Transverse colon (tissue), 4 donors: ENCODE results near the gene CLCA4. TPM values are rescaled to one million over a fixed set of nuclear protein-coding genes. Genes with fewer than 3 reads are reported as not detected.

Experiments
- DNase-seq: peaks from one replicate; pipeline ENCODE4 v3.0.0-alpha.2; 2019
- H3K27ac ChIP-seq, 4 donors: fragments of 200-600 bp; sonication (generic); 2 replicates each; pipeline ENCODE4 v1.5.1; 2016 to 2018; ENCODE audit warnings: inconsistent platforms in 4 of 4
- H3K27me3 ChIP-seq: fragments of 200-600 bp; sonication (generic); 2 replicates; pipeline ENCODE4 v1.5.1; 2017; ENCODE audit warnings: inconsistent platforms
- H3K36me3 ChIP-seq, 4 donors: fragments of 200-600 bp; sonication (generic); 2 replicates each; pipeline ENCODE4 v1.5.1; 2017 to 2019; ENCODE audit warnings: inconsistent platforms in 4 of 4
- H3K4me1 ChIP-seq, 4 donors: fragments of 200-600 bp; sonication (generic); 2 replicates each; pipeline ENCODE4 v1.5.1; 2017 to 2020; ENCODE audit warnings: inconsistent platforms in 4 of 4
- H3K4me3 ChIP-seq, 4 donors: fragments of 200-600 bp; sonication (generic); 1 replicate in 1 of 4; 2 replicates in 3 of 4; pipeline versions ENCODE4 v1.5.1 to v1.6.1; 2017 to 2019; ENCODE audit warnings: inconsistent platforms in 4 of 4
- H3K9me3 ChIP-seq, 2 donors: fragments of 200-600 bp; sonication (generic); 2 replicates each; pipeline ENCODE4 v1.5.1; 2017 to 2019; ENCODE audit warnings: inconsistent platforms in 2 of 2
- EP300 ChIP-seq: sonication (generic); formaldehyde crosslinking; IDR thresholded peaks from one replicate; pipeline ENCODE4 v1.6.1; 2017; ENCODE audit warnings: antibody characterized with exemption, low read depth
- POLR2A ChIP-seq: fragments of 450-650 bp; IDR thresholded peaks from one replicate; pipeline ENCODE4 v1.6.1; 2016; ENCODE audit warnings: antibody characterized with exemption, mild to moderate bottlenecking, moderate library complexity
- POLR2AphosphoS5 ChIP-seq, 3 donors: sonication (generic); formaldehyde crosslinking; IDR thresholded peaks; one replicate each; pipeline ENCODE4 v1.6.1; 2016; ENCODE audit warnings: antibody characterized with exemption in 3 of 3
- WGBS, 2 donors: methylation state at CpG; one replicate each; pipeline ENCODE4 v1.1.5; 2018; ENCODE audit warnings: low coverage in 1 of 2; 5-methylcytosine and 5-hydroxymethylcytosine counted together
- in situ Hi-C, 4 donors: fragments of 200-750 bp; cut with MboI; loops; one replicate each; pipeline versions ENCODE4 v1.15.0 to v1.15.1; 2017; ENCODE audit warnings: low sequenced_read_pairs in 3 of 4, low pct_ligation_motif_present in 1 of 4, low pct_unique_long_range_greater_than_20kb in 1 of 4
- intact Hi-C: fragments of 100-400 bp; cut with DNase I; formaldehyde crosslinking; loops from one replicate; pipeline ENCODE4 v1.15.1; 2023; ENCODE audit warnings: low total_unique reads
- total RNA-seq, 4 donors: library from RNA; depleted of rRNA; stranded (reverse); fragments of >200 nt; gene quantifications; one replicate each; pipeline ENCODE4 v1.1.0, GENCODE V29; 2016
- TF ChIP-seq, protein P1 (sequence below), 5 experiments: fragments of 200-600 bp in 3 of 5; fragments of 450-650 bp in 2 of 5; sonication (generic) in 3 of 5; IDR thresholded peaks; 1 replicate in 2 of 5; 2 replicates in 3 of 5; pipeline ENCODE4 v1.5.1; 2016 to 2017; ENCODE audit warnings: antibody characterized with exemption in 5 of 5, inconsistent platforms in 3 of 5, mild to moderate bottlenecking in 2 of 5, moderate library complexity in 1 of 5

CLCA4 gene
- total RNA-seq, 4 donors from 2014 or later: 0.40 to 1,312 (median 849) TPM

DNA sequence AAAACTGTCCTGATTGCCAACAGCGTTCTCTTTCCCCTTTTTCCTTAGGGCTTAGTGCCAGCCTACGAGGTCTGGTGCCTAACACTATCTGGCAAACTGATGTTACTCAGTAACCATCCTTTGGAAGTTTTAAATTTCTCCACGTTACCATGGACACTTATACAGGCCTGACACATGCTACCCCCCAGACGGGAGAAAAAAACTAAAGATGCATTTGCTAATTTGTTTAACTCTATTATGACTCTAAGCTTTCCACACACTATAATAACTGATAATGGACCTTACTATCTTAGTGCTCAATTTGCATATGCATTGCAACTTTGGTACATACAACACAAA is 41.3 kb upstream of the CLCA4 start:
- in situ Hi-C loops: loop anchor here in 1 of 4 donors (10.0 kb wide), 1 partner anchor 121 kb away; no protein-coding TSS in a partner anchor
- WGBS, 2 donors: 38 to 52% methylated on average over 2 to 4 of the region's 4 CpGs

DNA sequence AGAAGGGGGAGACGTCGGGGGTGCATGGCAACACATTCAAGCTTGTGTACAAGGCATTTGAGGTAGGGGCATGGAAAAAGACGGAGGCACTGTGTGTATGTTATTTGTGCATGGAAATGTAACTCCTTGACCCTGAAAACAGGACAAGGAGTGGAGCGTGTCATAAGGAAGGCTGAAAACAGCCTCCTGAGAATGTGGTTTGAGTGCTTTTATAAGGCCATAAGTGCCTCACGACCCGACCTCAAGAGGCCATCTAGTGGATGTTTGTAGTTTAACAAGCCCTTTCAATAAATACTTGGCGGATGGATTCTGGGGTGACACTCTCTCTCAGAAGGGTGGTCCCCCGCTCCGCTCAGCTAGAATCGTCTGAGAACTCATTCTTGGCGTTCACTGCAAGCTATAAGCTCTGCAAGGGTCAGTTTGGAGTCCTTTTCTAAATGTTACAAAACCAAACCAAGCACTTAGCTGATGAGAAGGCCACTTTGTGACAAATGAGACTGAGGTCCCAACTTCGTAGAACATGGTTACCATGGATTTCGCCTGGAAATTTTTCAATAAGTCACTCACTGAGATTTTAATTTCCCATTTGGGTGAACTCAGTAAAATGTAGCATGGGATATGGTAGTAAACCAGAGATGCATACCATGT is 38.8 kb upstream of the CLCA4 start:
- 54 to 58% methylated on average over 8 to 13 of the region's 13 CpGs for WGBS, 2 donors
- H3K4me1 ChIP-seq: peaks cover 2 to 37% (median 14%) of the 10 kb centered on the region in 4 donors
- no peaks in the 10 kb centered on the region for H3K9me3 ChIP-seq
- no peaks in the 10 kb centered on the region for H3K27me3 ChIP-seq
- TF ChIP-seq, protein P1, sequence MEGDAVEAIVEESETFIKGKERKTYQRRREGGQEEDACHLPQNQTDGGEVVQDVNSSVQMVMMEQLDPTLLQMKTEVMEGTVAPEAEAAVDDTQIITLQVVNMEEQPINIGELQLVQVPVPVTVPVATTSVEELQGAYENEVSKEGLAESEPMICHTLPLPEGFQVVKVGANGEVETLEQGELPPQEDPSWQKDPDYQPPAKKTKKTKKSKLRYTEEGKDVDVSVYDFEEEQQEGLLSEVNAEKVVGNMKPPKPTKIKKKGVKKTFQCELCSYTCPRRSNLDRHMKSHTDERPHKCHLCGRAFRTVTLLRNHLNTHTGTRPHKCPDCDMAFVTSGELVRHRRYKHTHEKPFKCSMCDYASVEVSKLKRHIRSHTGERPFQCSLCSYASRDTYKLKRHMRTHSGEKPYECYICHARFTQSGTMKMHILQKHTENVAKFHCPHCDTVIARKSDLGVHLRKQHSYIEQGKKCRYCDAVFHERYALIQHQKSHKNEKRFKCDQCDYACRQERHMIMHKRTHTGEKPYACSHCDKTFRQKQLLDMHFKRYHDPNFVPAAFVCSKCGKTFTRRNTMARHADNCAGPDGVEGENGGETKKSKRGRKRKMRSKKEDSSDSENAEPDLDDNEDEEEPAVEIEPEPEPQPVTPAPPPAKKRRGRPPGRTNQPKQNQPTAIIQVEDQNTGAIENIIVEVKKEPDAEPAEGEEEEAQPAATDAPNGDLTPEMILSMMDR (IDR thresholded peaks at IDR 0.05): peak; percentile 50 to 65 (median 57)
- TF ChIP-seq POLR2A (no peak), POLR2AphosphoS5 (IDR thresholded peaks at IDR 0.05) (no peak), EP300 (no peak)
- H3K36me3 ChIP-seq: no peaks in the 10 kb centered on the region
- no peak overlapping the region for H3K4me3 ChIP-seq
- H3K27ac ChIP-seq: no peak overlapping the region
- intact Hi-C loops: loop anchor here (10.0 kb wide), 1 partner anchor 133 kb away; no protein-coding TSS in a partner anchor
- DNase-seq: no peak
- in situ Hi-C loops: loop anchor here in 1 of 4 donors (10.0 kb wide), 1 partner anchor 123 kb away; no protein-coding TSS in a partner anchor

More for the DNA sequence above, 41.3 kb upstream of the CLCA4 start:
- Histone ChIP-seq H3K4me1 (peaks cover 2 to 60% (median 27%) of the 10 kb centered on the region in 4 donors), H3K9me3 (no peaks in the 10 kb centered on the region), H3K4me3 (no peak overlapping the region), H3K27ac (peak overlapping the region in 2 of 4 donors; percentile 62 to 74), H3K27me3 (no peaks in the 10 kb centered on the region), H3K36me3 (no peaks in the 10 kb centered on the region)
- intact Hi-C loops: loop anchor here (10.0 kb wide), 1 partner anchor 131 kb away; no protein-coding TSS in a partner anchor
- TF ChIP-seq EP300: no peak
- TF ChIP-seq POLR2A: no peak
- TF ChIP-seq POLR2AphosphoS5 (IDR thresholded peaks at IDR 0.05): no peak
- TF ChIP-seq, protein P1 (IDR thresholded peaks at IDR 0.05): no peak
- DNase-seq: no peak

DNA sequence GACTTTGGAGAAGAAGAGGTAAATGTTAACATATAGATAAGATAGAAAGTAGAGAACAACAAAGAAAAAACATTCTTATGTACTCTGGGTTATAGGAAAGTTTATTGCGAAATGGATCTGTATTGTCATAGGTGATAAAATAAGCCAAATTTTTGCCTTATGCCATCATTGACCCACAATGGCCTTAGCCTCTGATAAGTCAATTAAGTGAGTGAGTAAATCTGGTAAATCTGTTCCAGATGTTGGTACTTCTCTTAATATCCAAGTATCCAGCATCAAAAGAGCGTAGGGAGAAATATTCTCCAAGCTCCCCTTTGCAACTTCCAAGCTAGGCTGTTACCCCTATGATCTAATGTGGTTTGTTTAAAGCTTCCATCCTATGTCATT is 38.3 kb upstream of the CLCA4 start:
- Histone ChIP-seq H3K4me1 (peaks cover 2 to 32% (median 8%) of the 10 kb centered on the region in 4 donors), H3K27ac (no peak overlapping the region), H3K27me3 (no peaks in the 10 kb centered on the region), H3K36me3 (no peaks in the 10 kb centered on the region), H3K9me3 (no peaks in the 10 kb centered on the region), H3K4me3 (no peak overlapping the region)
- TF ChIP-seq, protein P1 (IDR thresholded peaks at IDR 0.05): no peak
- TF ChIP-seq POLR2A: no peak
- TF ChIP-seq POLR2AphosphoS5 (IDR thresholded peaks at IDR 0.05): no peak
- TF ChIP-seq EP300: no peak
- DNase-seq: no peak
- intact Hi-C loops: loop anchor here (10.0 kb wide), 1 partner anchor 134 kb away; no protein-coding TSS in a partner anchor
- in situ Hi-C loops: loop anchor here in 1 of 4 donors (10.0 kb wide), 1 partner anchor 124 kb away; no protein-coding TSS in a partner anchor
- 96 to 100% methylated on average over 1 to 2 of the region's 2 CpGs for WGBS, 2 donors

DNA sequence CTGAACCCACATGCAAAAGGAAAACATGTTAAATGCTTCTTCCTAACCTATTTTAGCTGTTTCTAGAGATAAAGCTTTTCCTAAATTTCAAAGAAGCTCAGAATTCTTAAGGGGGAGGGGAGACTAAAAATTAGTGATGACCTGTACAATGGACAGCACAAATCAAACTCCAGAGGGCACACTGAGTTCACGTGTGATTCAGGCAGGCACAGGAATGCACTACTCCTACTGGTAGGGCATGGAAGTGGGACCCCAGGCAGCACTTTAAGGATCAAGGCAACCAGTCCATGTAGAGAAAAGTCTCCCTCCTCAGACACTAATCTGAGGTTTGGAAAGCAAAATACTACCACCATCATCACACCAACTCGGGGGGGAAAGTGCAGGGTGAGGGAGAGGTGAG is 31.3 kb upstream of the CLCA4 start:
- Histone ChIP-seq H3K36me3 (no peaks in the 10 kb centered on the region), H3K9me3 (no peaks in the 10 kb centered on the region), H3K27me3 (no peaks in the 10 kb centered on the region), H3K4me1 (peaks cover 0 to 17% (median 8%) of the 10 kb centered on the region in 4 donors), H3K4me3 (no peak overlapping the region), H3K27ac (no peak overlapping the region)
- TF ChIP-seq EP300: no peak
- no peak for TF ChIP-seq POLR2A
- TF ChIP-seq, protein P1 (IDR thresholded peaks at IDR 0.05): peak in 4 of 5 experiments; percentile 42 to 70 (median 53)
- no peak for TF ChIP-seq POLR2AphosphoS5 (IDR thresholded peaks at IDR 0.05)
- DNase-seq: peak; percentile 27
- 45 to 63% methylated on average over 1 to 2 of the region's 2 CpGs for WGBS, 2 donors
- in situ Hi-C loops (no loop called here), intact Hi-C loops (no loop called here)
